ENCODE results near the gene PHRF1. TPM values are rescaled to one million over a fixed set of nuclear protein-coding genes. Genes with fewer than 3 reads are reported as not detected.
"Not testable (repeated sequence)": the region's sequence is repeated elsewhere in the genome, so short reads cannot be mapped to it uniquely, and the experiment has no call there.

Gene PHRF1
- total RNA-seq, 1 donor from 2014 or later, result 18.5 TPM

GRCh38 chr11:568306-569157, 7.7 kb upstream of the PHRF1 start:
- ATAC-seq, result peak; percentile 88
- DNase-seq, result peak; percentile 98
- intact Hi-C loops (cut with micrococcal nuclease), result no loop called here

DNA sequence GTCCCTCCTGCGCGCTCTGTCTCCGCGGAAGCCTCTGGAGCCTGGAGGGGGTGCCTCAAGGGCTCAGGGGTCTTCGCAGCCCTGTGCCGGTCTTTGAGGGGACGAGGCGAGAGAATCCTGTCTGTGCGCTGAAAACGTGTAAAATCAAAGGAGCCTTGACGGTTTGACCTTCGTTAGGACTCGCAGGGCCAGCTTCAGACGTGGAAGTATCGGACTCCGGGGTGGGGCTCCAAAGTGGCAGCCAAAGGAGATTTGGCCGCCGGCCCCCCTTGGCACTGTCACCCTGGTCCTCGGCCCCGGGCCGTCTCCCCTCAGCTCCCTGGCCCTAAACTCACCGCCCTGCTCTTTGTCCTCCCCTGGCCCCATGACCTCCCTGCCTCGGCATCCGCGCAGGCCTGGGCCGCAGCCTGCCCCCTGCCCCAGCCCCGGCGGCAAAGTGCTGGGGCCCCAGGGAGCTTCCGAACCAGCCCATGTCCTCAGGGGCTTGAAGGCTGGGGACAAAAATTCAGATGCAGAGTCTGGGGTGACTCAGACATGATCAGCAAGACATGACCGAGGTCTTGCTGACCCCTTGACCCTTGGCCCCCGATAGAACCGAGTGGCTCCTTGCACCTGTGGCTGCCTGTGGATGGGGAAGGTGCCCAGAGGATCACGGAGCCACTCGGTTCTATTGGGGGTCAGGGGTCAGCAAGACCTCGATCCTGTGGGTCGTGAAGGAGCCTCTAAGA, 6.9 kb upstream of the PHRF1 start:
- peak; percentile 52 for ATAC-seq
- intact Hi-C loops (cut with micrococcal nuclease), result no loop called here
- DNase-seq, result peak; percentile 82

GRCh38 chr11:571802-572185, 4.5 kb upstream of the PHRF1 start:
- intact Hi-C loops (cut with micrococcal nuclease), result no loop called here
- DNase-seq, result no peak
- no peak for ATAC-seq

DNA sequence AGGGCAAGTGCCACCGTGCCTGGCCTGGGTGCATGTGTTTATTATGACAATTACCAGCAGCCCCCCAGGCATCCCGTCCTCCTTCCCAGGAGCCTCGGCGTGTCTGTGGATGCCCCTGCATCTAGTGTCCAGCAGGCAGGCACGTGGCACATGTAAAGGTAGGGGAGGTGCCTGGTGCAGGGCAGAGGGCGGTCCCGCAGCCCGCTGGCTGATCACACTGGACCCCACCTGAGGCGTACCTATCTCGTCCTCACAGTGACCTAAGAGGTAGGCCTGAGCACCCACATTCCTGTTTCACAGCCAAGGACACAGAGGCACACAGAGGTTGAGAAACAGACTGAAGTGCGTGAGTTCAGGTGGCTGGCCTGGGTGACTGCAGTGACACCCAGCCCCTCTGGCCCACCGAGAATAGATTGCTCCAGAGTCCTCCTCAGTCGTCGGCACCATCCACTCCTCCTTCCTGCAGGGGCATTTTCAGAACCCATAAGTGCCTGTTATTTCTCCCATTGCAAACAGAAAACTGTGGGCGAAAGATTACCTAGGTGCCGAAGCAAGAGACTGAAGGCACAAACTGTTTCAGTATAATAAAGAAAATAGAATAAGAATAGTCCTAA, 3.0 kb upstream of the PHRF1 start:
- intact Hi-C loops (cut with micrococcal nuclease), result no loop called here
- ATAC-seq (no peak), DNase-seq (peak; percentile 32)

- peak; percentile 32 for DNase-seq
- ATAC-seq; intact Hi-C loops (cut with micrococcal nuclease): not testable (repeated sequence)
Observed at GRCh38 chr11:574031-574570, 2.2 kb upstream of the PHRF1 start.

DNA sequence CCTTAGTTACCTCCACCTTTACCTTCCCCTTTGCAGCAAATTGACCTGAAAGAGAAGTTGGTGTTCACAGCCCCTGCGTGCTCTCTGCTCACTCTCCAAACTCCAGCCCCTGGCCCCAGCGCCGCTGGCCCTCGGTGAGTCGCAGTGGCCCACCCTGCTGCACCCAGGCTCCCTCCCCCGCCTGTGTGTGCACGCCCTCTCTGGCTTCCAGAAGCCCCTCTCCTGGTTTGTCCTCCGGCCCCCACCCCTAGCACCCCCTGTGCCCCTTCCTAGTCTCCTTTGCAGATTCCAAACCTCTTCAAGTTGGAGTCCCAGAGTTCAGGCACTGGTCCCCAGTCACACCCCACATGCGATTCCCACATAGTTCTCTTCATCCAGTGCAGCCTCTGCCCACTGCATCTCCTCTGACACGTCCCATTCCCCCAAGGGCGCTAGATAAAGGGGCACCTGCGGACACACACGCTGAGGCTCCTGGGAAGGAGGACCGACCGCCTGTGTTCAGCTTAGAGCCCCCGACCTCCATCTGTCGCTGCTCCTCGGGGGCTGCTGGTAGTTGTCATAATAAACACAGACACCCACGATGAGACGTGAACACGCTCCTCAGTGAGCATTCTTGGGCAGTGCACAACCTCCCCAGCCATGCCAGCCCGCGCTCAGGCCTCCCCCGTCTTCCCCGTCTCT, 1.5 kb upstream of the PHRF1 start:
- intact Hi-C loops (cut with micrococcal nuclease), result no loop called here
- ATAC-seq, result peak; percentile 2
- no peak for DNase-seq

GRCh38 chr11:575313-575995, 816 bp upstream of the PHRF1 start:
- DNase-seq (no peak), ATAC-seq (peak; percentile 75)
- intact Hi-C loops (cut with micrococcal nuclease), result no loop called here

GRCh38 chr11:576811-577610, 741 bp downstream of the PHRF1 start:
- intact Hi-C loops (cut with micrococcal nuclease), result no loop called here
- peak; percentile 40 for DNase-seq

GRCh38 chr11:577611-577894, 1.3 kb downstream of the PHRF1 start:
- intact Hi-C loops (cut with micrococcal nuclease), result no loop called here

More at GRCh38 chr11:576811-577610, 741 bp downstream of the PHRF1 start:
- no peak for ATAC-seq

DNA sequence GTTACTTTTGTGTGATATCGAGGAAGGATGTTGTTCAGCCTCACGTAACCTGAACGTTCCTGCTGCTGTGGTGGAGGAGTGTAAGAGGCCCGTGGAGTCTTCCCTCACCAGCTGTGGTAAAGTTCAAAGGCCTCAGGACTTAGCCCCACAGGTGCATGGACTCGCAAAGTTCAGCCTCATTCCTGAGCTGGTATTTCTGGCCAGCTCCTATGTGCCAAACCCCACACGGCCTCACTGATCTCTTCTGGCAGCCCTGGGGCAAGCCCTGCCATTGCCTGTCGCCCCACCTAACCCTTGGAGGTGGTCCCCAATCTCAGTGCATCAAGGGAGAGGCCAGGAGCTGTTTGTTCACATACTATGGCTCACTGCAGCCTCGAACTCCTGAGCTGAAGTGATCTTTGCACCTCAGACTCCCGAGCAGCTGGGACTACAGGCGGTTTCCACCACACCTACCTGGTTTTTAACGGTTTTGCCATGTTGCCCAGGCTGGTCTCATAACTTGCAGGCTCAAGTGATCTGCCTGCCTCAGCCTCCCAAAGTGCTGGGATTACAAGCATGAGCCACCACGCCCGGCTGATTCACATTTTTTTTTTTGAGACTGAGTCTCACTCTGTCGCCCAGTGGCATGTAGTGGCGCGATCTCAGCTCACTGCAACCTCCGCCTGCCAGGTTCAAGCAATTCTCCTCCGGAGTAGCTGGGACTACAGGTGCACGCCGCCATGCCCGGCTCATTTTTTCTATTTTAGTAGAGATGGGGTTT, 2.2 kb downstream of the PHRF1 start:
- ATAC-seq, result no peak
- no peak for DNase-seq
- intact Hi-C loops (cut with micrococcal nuclease), result no loop called here

More at GRCh38 chr11:577611-577894, 1.3 kb downstream of the PHRF1 start:
- ATAC-seq, result no peak
- DNase-seq, result no peak

DNA sequence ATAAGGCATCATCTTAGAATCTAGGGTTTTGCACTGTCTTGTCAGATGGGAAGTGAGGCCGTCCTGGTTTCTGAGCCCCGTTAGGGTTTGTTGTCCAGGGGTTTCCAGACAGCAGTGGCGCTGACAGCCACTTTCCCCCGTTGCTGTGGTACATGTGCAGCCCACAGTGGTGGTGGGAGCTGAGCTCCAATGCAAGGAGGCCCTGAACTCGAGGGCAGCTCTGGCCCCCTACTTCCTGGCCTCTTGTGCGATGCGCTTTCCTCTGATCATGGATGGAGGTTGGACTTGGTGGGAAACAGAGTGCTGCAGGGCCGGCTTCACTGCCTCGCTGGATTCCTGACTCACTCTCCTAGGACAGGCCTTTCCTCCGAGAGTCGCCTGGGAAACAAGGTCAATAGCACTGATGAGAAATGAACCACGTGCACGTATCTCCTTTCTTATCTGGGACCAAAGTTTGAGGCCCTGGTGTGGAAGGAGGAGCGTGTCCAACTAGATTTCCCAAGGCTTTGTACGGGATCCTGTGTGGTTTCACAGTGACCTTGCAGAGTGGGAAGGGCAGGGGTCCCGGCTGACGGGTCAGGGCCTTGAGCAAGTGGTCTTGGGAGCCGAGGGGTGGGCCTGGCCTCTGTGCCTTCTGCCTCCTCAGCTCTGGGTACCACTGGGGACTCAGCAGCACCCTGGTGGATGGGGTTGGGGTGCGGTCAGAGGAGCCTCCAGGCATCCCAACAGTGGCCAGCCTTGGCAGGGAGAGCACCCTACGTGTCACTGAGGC, 3.7 kb downstream of the PHRF1 start:
- intact Hi-C loops (cut with micrococcal nuclease), result no loop called here
- DNase-seq (no peak), ATAC-seq (no peak)

DNA sequence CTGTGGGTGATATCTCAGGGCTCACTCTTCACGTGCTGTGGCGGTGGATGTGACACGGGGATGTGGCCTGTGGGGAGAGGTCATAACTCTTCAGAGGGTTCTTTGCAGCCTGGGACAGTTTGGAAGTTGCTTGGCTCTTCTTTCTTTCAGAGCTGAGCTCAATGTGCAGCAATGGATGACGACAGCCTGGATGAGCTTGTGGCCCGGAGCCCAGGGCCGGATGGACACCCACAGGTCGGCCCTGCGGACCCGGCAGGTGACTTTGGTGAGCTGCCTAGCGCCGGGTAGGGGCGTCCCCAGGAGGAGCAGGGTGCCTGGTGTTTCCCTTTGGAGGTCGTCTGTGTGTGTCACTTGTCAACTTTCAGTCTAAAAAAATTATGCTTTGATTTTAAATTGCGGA, 5.1 kb downstream of the PHRF1 start:
- intact Hi-C loops (cut with micrococcal nuclease), result no loop called here
- no peak for DNase-seq

DNA sequence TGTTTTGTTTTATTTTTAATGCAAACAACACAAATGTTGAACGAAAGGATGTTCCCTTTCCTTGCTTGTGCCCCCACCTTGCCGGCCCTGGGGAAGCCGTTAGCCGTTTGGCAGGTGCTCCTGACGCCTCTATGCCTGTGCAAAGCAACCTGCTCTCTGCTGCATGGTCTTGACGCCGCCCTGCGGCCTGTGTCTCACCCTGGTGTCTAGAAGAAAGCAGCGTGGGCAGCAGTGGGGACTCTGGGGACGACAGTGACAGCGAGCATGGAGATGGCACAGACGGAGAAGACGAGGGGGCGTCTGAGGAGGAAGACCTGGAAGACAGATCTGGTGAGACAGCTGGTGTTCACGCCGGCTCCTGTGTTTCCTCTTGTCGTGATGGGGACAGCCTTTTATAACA, 5.5 kb downstream of the PHRF1 start:
- intact Hi-C loops (cut with micrococcal nuclease), result no loop called here
- ATAC-seq (no peak), DNase-seq (no peak)

More for the DNA sequence above, 5.1 kb downstream of the PHRF1 start:
- ATAC-seq, result peak; percentile 11

GRCh38 chr11:584287-584686, 8.0 kb downstream of the PHRF1 start:
- ATAC-seq, result no peak
- intact Hi-C loops (cut with micrococcal nuclease), result no loop called here

DNA sequence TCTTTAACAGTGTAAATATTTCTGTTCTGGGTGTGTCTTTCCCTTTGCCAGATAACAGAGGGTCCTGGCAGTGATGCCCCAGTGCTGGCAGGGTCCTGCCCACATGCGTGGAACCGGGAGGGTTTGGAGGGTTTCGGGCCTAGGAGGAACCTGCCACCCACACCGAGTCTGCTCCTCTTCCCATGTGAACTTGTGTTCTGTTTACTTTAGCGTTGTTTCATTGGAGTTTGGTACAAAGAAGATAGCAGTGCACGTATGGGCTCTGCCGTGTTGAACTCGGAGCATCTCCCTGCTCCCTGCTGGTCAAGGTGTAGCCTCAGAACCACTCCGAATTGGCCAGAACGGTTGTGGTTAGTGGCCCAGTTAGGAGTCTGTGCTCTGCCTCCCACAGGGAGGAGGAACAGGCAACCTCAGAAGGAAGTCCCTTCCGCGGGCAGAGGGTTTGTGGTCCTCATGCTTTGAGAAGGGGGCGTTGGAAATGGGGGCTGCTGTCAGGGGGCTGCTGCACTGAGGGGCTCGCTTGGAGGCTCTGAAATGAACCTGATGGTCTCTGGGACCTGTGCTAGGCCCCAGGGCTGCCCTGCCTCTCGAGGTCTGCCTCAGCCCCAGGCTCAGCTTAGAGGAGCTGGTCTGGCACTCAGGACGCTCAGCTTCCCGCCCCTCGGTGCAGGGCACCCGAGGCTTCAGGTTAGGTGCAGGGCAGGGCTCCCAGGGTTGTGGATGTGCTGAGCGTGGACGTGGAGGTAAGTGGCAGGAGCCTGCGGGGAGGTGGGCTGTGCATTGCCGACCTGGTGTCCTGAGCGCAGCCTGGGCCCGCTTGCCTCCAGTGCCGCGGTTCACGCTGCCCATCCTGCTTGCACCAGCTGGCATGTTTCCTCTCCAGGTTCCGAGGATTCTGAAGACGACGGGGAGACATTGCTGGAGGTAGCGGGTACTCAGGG, 10.4 kb downstream of the PHRF1 start:
- DNase-seq, result no peak
- ATAC-seq, result no peak
- intact Hi-C loops (cut with micrococcal nuclease), result no loop called here

More at GRCh38 chr11:584287-584686, 8.0 kb downstream of the PHRF1 start:
- DNase-seq, result no peak

DNA sequence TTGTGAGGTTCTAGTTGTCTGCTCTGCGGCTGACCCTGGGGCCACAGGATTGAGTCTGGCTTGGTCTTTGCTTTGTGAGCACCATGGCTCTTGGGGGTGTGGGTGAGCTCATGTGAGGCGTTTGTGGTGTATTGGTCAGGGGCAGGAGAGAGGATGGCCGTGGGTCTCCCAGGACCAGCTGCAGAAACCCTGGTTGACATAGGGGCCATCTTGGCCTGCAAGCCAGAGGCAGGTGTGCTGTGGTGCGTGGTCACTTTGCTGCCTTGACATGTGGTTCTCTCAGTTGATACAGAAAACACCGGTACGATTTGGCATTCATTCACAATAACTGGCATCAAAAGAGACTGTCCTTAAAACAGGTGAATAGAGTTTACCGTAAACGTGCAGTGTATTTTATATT, 11.3 kb downstream of the PHRF1 start:
- intact Hi-C loops (cut with micrococcal nuclease), result no loop called here
- ATAC-seq, result no peak
- DNase-seq, result no peak
